Activated CD8-positive, alpha-beta memory T cell treated with anti-CD3 and anti-CD28 coated beads for 24 hours (primary cell): ENCODE data around the gene CENPS.
A peak's percentile ranks its signal among the peaks of the same experiment; 100 is the strongest.
"Not testable (repeated sequence)": the region's sequence is repeated elsewhere in the genome, so short reads cannot be mapped to it uniquely, and the experiment has no call there.

Source experiments
- DNase-seq: peaks from one replicate; pipeline ENCODE4 v3.0.0-alpha.2; 2020

CENPS gene

GRCh38 chr1:10456661-10457060 is 26.4 kb downstream of the CENPS start:
- DNase-seq = no peak

GRCh38 chr1:10457462-10457861 is 27.2 kb downstream of the CENPS start:
- DNase-seq = not testable (repeated sequence)

GRCh38 chr1:10457875-10458274 is 27.6 kb downstream of the CENPS start:
- DNase-seq = no peak

GRCh38 chr1:10459184-10459583 is 29.0 kb downstream of the CENPS start:
- DNase-seq = no peak

- DNase-seq = no peak
Observed at GRCh38 chr1:10467078-10467477, 36.8 kb downstream of the CENPS start.

- DNase-seq = no peak
Observed at GRCh38 chr1:10470043-10470442, 39.8 kb downstream of the CENPS start.

- DNase-seq = no peak
Observed at GRCh38 chr1:10471411-10472219, 41.4 kb downstream of the CENPS start.

GRCh38 chr1:10472220-10473144 is 42.2 kb downstream of the CENPS start, which contains the start of gene DFFA:
Gene DFFA (minus strand): TSS chr1:10472529. CDS start chr1:10472458, 71 bp downstream.
- peak; percentile 94 for DNase-seq

- no peak for DNase-seq
Observed at GRCh38 chr1:10473145-10473765, 43.0 kb downstream of the CENPS start.

- not testable (repeated sequence) for DNase-seq
Observed at GRCh38 chr1:10474309-10474612, 44.0 kb downstream of the CENPS start.

- DNase-seq = peak; percentile 93
Observed at GRCh38 chr1:10474613-10475507, 44.6 kb downstream of the CENPS start, which contains the start of gene PEX14. Gene PEX14 (plus strand): TSS chr1:10474950. CDS start chr1:10474967, 17 bp downstream.

- no peak for DNase-seq
Observed at GRCh38 chr1:10475510-10475909, 45.3 kb downstream of the CENPS start.

GRCh38 chr1:10479296-10479695 is 49.1 kb downstream of the CENPS start:
- no peak for DNase-seq

GRCh38 chr1:10480614-10481013 is 50.4 kb downstream of the CENPS start:
- no peak for DNase-seq

GRCh38 chr1:10484521-10484920 is 54.3 kb downstream of the CENPS start:
- no peak for DNase-seq

- DNase-seq = no peak
Observed at GRCh38 chr1:10489291-10490055, 59.2 kb downstream of the CENPS start.

GRCh38 chr1:10490286-10490970 is 60.2 kb downstream of the CENPS start:
- DNase-seq = no peak
